Astrocyte of the spinal cord (primary cell): ENCODE measurements around the gene TPSG1.

Experiments
- DNase-seq: peaks from one replicate; pipeline ENCODE4 v3.0.0; 2011; ENCODE audit warnings: low read depth, low spot score
- H3K4me3 ChIP-seq: 2 replicates; pipeline ENCODE4 v1.5.1; 2011; ENCODE audit warnings: low read depth, mild to moderate bottlenecking, low read length, moderate library complexity
- CTCF ChIP-seq: IDR thresholded peaks from 2 replicates; pipeline ENCODE4 v1.5.1; 2012; ENCODE audit warnings: low read depth, mild to moderate bottlenecking, low read length, inconsistent platforms
- in situ Hi-C: cut with HindIII; loops from 2 replicates; pipeline ENCODE4 v1.10.0; 2017; ENCODE audit warnings: low sequenced_read_pairs

The TPSG1 gene

DNA sequence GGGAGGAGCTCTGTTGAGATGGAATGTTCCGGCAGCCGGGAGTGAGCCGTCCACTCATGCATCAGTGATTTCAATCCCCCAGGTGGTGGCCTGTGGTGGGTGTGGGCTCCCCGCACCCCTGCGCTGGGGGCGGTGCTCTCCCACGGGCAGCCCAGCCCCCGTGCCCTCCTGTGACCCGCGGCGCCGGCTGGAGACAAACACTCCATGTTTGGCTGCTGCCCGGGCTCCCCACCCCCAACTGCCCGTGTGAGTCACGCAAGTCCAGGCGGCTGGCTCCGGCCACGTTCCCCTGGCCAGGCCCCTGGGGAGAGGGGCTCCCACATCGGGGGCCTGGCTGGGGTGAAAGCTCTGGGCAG lies 42.8 kb downstream of the TPSG1 start:
- in situ Hi-C loops, result no loop called here
- peak; percentile 91 for DNase-seq
- TF ChIP-seq CTCF, result no peak

GRCh38 chr16:1181404-1182315 lies 43.4 kb downstream of the TPSG1 start:
- H3K4me3 ChIP-seq, result no peak overlapping the region
- in situ Hi-C loops, result no loop called here
- peak; percentile 8 for TF ChIP-seq CTCF
- no peak for DNase-seq

More for the DNA sequence above, 42.8 kb downstream of the TPSG1 start:
- H3K4me3 ChIP-seq, result no peak overlapping the region

- no peak for TF ChIP-seq CTCF
- in situ Hi-C loops, result no loop called here
- DNase-seq, result no peak
- no peak overlapping the region for H3K4me3 ChIP-seq
These were observed 44.3 kb downstream of the TPSG1 start for GRCh38 chr16:1180549-1181403.

- in situ Hi-C loops, result no loop called here
- no peak for TF ChIP-seq CTCF
- H3K4me3 ChIP-seq, result no peak overlapping the region
- DNase-seq, result no peak
These were observed 46.7 kb downstream of the TPSG1 start for GRCh38 chr16:1178295-1178910.

- no peak for TF ChIP-seq CTCF
- H3K4me3 ChIP-seq, result no peak overlapping the region
- in situ Hi-C loops, result no loop called here
- no peak for DNase-seq
These were observed 47.3 kb downstream of the TPSG1 start for GRCh38 chr16:1177750-1178149.

GRCh38 chr16:1177053-1177452 lies 48.0 kb downstream of the TPSG1 start:
- in situ Hi-C loops, result no loop called here
- no peak for TF ChIP-seq CTCF
- no peak overlapping the region for H3K4me3 ChIP-seq
- DNase-seq, result no peak
